Natural killer cell (primary cell): ENCODE measurements around the gene PLAGL2. TPM values are rescaled to one million over a fixed set of nuclear protein-coding genes. Genes with fewer than 3 reads are reported as not detected.

Experiments used
- ATAC-seq, 3 donors: fragments of 150-1000 bp in 2 of 3; fragments of 200-7000 bp in 1 of 3; cut with Tn5 transposase; 1 replicate in 1 of 3; 2 replicates in 2 of 3; pipeline ENCODE4 v1.10.0; 2021; ENCODE audit warnings: mild to moderate bottlenecking in 2 of 3, moderate library complexity in 2 of 3
- DNase-seq, 2 donors: peaks; one replicate each; pipeline versions ENCODE4 v3.0.0 to v3.0.0-alpha.2; 2013 to 2021; ENCODE audit warnings: mixed read lengths in 1 of 2
- H3K27ac ChIP-seq: one replicate; pipeline ENCODE4 v1.5.1; 2013; ENCODE audit warnings: mild to moderate bottlenecking, low read length
- H3K27me3 ChIP-seq: one replicate; pipeline ENCODE4 v1.6.1; 2013; ENCODE audit warnings: low read length; ENCODE audit not compliant: control insufficient read depth, insufficient read depth
- H3K36me3 ChIP-seq: one replicate; pipeline ENCODE4 v1.6.1; 2013; ENCODE audit warnings: low read length; ENCODE audit not compliant: control insufficient read depth, insufficient read depth
- H3K4me1 ChIP-seq: one replicate; pipeline ENCODE4 v1.6.1; 2013; ENCODE audit warnings: low read length; ENCODE audit not compliant: control insufficient read depth, insufficient read depth
- H3K4me3 ChIP-seq: one replicate; pipeline ENCODE4 v1.5.1; 2013; ENCODE audit warnings: low read length
- H3K9me3 ChIP-seq: one replicate; pipeline ENCODE4 v1.6.1; 2013; ENCODE audit warnings: low read length; ENCODE audit not compliant: control insufficient read depth, insufficient read depth
- H3K27ac Mint-ChIP-seq, 2 donors: one replicate each; pipeline ENCODE4 v1.8.0; 2022; ENCODE audit warnings: mild to moderate bottlenecking in 2 of 2, mixed read lengths in 2 of 2, moderate library complexity in 1 of 2
- H3K27me3 Mint-ChIP-seq, 2 donors: one replicate each; pipeline ENCODE4 v1.8.0; 2022; ENCODE audit warnings: low read depth in 2 of 2, mixed read lengths in 2 of 2
- H3K36me3 Mint-ChIP-seq: one replicate; pipeline ENCODE4 v1.8.0; 2022; ENCODE audit warnings: mixed read lengths
- H3K4me1 Mint-ChIP-seq, 2 donors: one replicate each; pipeline ENCODE4 v1.8.0; 2022; ENCODE audit warnings: mixed read lengths in 2 of 2
- H3K4me3 Mint-ChIP-seq: one replicate; pipeline ENCODE4 v1.8.0; 2022; ENCODE audit warnings: mild to moderate bottlenecking, moderate library complexity, mixed read lengths
- H3K9me3 Mint-ChIP-seq, 2 donors: one replicate each; pipeline ENCODE4 v1.8.0; 2022; ENCODE audit warnings: mixed read lengths in 2 of 2
- WGBS: methylation state at CpG from one replicate; pipeline ENCODE4 v1.1.7; 2013; ENCODE audit warnings: missing lambda C conversion rate; ENCODE audit not compliant: insufficient coverage; 5-methylcytosine and 5-hydroxymethylcytosine counted together
- intact Hi-C: fragments of 100-400 bp; cut with micrococcal nuclease; formaldehyde crosslinking; loops from one replicate; pipeline ENCODE4 v1.14.2; 2022
- total RNA-seq, 4 donors: library from RNA; stranded (reverse); fragments of 120-200 nt in 1 of 4; gene quantifications; one replicate each; pipeline versions ENCODE4 v1.2.3 to v1.2.4, GENCODE V29; 2013 to 2022
- TF ChIP-seq, protein P1 (sequence below): fragments of 200-600 bp; IDR thresholded peaks from one replicate; pipeline ENCODE4 v1.8.0; 2022; ENCODE audit warnings: antibody characterized with exemption

PLAGL2 gene
- total RNA-seq, 3 donors from 2014 or later (not counting 1 experiment from before 2014, with no cell fraction given) = 13.5 to 16.6 (median 15.1) TPM

DNA sequence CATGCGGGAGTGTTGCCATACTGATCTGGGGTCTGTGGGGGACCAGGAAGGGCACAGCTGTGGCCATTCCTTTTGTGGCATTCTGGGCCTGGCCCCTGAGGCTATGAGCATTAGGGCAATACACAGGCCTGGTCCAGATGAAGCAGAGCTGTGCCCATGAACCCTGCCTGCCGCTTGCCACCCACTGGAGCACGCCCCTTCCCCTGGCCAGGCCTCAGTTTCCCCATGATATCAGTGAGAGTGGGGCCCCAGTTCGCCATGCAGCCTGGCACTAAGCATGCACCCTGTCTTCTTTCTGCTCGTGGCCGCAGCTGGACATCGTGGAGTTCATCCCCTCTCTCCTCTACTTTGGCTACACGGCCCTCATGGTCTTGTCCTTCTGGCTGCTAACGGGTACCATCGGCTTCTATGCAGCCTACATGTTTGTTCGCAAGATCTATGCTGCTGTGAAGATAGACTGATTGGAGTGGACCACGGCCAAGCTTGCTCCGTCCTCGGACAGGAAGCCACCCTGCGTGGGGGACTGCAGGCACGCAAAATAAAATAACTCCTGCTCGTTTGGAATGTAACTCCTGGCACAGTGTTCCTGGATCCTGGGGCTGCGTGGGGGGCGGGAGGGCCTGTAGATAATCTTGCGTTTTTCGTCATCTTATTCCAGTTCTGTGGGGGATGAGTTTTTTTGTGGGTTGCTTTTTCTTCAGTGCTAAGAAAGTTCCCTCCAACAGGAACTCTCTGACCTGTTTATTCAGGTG, 42.4 kb downstream of the PLAGL2 start:
- no peaks in the 10 kb centered on the region for H3K9me3 Mint-ChIP-seq
- Histone ChIP-seq H3K27ac (no peak overlapping the region), H3K36me3 (peaks cover 39% of the 10 kb centered on the region), H3K4me1 (no peaks in the 10 kb centered on the region), H3K27me3 (no peaks in the 10 kb centered on the region), H3K9me3 (no peaks in the 10 kb centered on the region), H3K4me3 (no peak overlapping the region)
- peak overlapping the region in 1 of 2 donors; percentile 63 for H3K27ac Mint-ChIP-seq
- intact Hi-C loops = no loop called here
- DNase-seq (no peak), ATAC-seq (no peak)
- WGBS = 97% methylated on average over 21 of the region's 21 CpGs
- no peaks in the 10 kb centered on the region for H3K27me3 Mint-ChIP-seq
- TF ChIP-seq, protein P1, sequence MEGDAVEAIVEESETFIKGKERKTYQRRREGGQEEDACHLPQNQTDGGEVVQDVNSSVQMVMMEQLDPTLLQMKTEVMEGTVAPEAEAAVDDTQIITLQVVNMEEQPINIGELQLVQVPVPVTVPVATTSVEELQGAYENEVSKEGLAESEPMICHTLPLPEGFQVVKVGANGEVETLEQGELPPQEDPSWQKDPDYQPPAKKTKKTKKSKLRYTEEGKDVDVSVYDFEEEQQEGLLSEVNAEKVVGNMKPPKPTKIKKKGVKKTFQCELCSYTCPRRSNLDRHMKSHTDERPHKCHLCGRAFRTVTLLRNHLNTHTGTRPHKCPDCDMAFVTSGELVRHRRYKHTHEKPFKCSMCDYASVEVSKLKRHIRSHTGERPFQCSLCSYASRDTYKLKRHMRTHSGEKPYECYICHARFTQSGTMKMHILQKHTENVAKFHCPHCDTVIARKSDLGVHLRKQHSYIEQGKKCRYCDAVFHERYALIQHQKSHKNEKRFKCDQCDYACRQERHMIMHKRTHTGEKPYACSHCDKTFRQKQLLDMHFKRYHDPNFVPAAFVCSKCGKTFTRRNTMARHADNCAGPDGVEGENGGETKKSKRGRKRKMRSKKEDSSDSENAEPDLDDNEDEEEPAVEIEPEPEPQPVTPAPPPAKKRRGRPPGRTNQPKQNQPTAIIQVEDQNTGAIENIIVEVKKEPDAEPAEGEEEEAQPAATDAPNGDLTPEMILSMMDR = no peak
- no peaks in the 10 kb centered on the region for H3K4me1 Mint-ChIP-seq
- H3K4me3 Mint-ChIP-seq = no peak overlapping the region
- peaks cover 10% of the 10 kb centered on the region for H3K36me3 Mint-ChIP-seq

DNA sequence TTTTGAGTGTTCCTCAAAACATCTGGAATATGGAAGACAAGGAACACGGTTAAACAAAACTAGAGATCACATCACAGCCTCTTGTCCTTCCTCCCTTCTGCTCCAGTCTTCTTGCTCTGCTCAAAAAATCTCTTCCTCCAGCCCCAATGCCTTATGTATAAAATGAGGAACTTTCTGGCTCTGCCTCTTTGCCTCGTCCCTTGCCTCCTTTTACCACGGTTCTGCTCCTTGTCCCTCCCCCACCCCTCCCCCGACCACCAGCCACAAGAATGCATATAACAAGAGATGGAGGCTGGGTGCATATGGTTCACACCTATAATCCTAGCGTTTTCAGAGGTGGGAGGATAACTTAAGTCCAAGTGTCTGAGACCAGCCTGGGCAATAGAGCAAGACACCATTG, 43.6 kb downstream of the PLAGL2 start:
- Mint-ChIP-seq H3K4me1 (no peaks in the 10 kb centered on the region), H3K36me3 (peaks cover 10% of the 10 kb centered on the region), H3K4me3 (no peak overlapping the region), H3K9me3 (no peaks in the 10 kb centered on the region), H3K27ac (peak overlapping the region in 1 of 2 donors; percentile 63), H3K27me3 (no peaks in the 10 kb centered on the region)
- no peak overlapping the region for H3K27ac ChIP-seq
- no peaks in the 10 kb centered on the region for H3K4me1 ChIP-seq
- intact Hi-C loops = no loop called here
- H3K36me3 ChIP-seq = peaks cover 50% of the 10 kb centered on the region
- TF ChIP-seq, protein P1 = no peak
- H3K4me3 ChIP-seq = no peak overlapping the region
- DNase-seq = no peak
- 100% methylated on average over 3 of the region's 5 CpGs for WGBS
- no peaks in the 10 kb centered on the region for H3K27me3 ChIP-seq
- no peaks in the 10 kb centered on the region for H3K9me3 ChIP-seq
- no peak for ATAC-seq

DNA sequence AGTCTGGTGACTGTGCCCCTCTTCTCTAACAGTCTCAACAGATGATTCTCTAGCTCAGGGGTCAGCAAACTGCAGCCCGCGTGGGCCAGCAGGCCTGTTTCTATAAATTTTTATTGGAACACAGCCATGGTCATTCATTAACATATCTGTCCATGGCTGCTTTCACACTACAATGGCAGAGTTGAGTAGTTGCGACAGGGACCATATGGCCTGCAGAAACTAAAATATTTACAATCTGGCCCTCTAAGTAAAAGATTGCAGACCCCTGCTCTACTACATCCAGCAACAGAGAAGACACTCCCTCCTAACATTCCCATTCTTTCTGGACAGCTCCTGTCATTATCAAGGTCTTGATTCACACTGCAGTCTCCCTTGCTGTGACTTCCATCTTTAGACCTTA, 45.2 kb downstream of the PLAGL2 start:
- DNase-seq (no peak), ATAC-seq (no peak)
- H3K9me3 ChIP-seq = no peaks in the 10 kb centered on the region
- H3K36me3 Mint-ChIP-seq = peaks cover 10% of the 10 kb centered on the region
- H3K27me3 ChIP-seq = no peaks in the 10 kb centered on the region
- intact Hi-C loops = no loop called here
- H3K4me3 ChIP-seq = no peak overlapping the region
- peak overlapping the region in 1 of 2 donors; percentile 17 for H3K27ac Mint-ChIP-seq
- TF ChIP-seq, protein P1 = no peak
- H3K27me3 Mint-ChIP-seq = no peaks in the 10 kb centered on the region
- H3K4me1 Mint-ChIP-seq = no peaks in the 10 kb centered on the region
- H3K4me3 Mint-ChIP-seq = no peak overlapping the region
- 94% methylated on average over 3 of the region's 3 CpGs for WGBS
- H3K27ac ChIP-seq = no peak overlapping the region
- H3K9me3 Mint-ChIP-seq = no peaks in the 10 kb centered on the region
- H3K4me1 ChIP-seq = no peaks in the 10 kb centered on the region
- H3K36me3 ChIP-seq = peaks cover 62% of the 10 kb centered on the region

DNA sequence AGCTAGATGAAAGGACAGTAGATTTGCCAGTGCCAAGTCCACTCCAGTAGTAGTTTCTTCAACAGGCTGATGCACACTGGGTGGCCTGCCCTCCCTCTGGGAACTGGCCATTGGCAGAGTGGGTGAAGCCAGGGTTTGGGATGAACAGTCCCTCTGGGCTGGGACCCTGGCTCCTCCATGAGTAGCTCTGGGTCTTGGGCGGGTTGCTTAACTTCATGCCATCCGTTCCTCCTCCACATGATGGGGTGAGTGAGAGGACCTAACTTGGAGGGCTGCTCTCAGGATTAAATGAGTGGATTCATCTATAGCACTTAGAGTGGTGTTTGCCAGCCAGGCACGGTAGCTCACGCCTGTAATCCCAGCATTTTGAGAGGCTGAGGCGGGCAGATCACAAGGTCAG, 47.2 kb downstream of the PLAGL2 start:
- 98% methylated on average over 5 of the region's 5 CpGs for WGBS
- H3K9me3 ChIP-seq = no peaks in the 10 kb centered on the region
- no peak overlapping the region for H3K27ac ChIP-seq

More for the DNA sequence above, 47.2 kb downstream of the PLAGL2 start:
- TF ChIP-seq, protein P1 = no peak
- peaks cover 58% of the 10 kb centered on the region for H3K36me3 ChIP-seq
- no peak overlapping the region for H3K4me3 ChIP-seq
- Mint-ChIP-seq H3K27me3 (no peaks in the 10 kb centered on the region), H3K36me3 (peaks cover 10% of the 10 kb centered on the region), H3K4me3 (no peak overlapping the region), H3K27ac (no peak overlapping the region), H3K9me3 (no peaks in the 10 kb centered on the region), H3K4me1 (peaks cover 0 to 2% of the 10 kb centered on the region in 2 donors)
- ATAC-seq = no peak
- H3K27me3 ChIP-seq = no peaks in the 10 kb centered on the region
- peaks cover 4% of the 10 kb centered on the region for H3K4me1 ChIP-seq
- intact Hi-C loops = no loop called here
- DNase-seq = no peak
